DOHH2 (cell line): Measurements from ENCODE around the gene BSDC1.

Experiments
- H3F3A ChIP-seq: fragments of 200-600 bp; sonication (generic), shearing (Covaris generic); 2 replicates; pipeline ENCODE4 v1.6.0; 2016; ENCODE audit warnings: antibody characterized with exemption, mild to moderate bottlenecking; ENCODE audit not compliant: control insufficient read depth, insufficient read depth
- H3K27ac ChIP-seq: fragments of 200-600 bp; sonication (generic); 2 replicates; pipeline ENCODE4 v1.5.1; 2014; ENCODE audit warnings: low read depth, mild to moderate bottlenecking, low read length, moderate library complexity
- H3K27me3 ChIP-seq: fragments of 200-600 bp; sonication (generic); 2 replicates; pipeline ENCODE4 v1.6.1; 2014; ENCODE audit warnings: mild to moderate bottlenecking, low read length, mixed read lengths; ENCODE audit not compliant: control insufficient read depth
- H3K36me3 ChIP-seq: fragments of 200-600 bp; sonication (generic); 2 replicates; pipeline ENCODE4 v1.6.1; 2014; ENCODE audit warnings: mild to moderate bottlenecking, low read length, moderate library complexity, mixed read lengths; ENCODE audit not compliant: control insufficient read depth
- H3K4me1 ChIP-seq: fragments of 200-600 bp; sonication (generic); 2 replicates; pipeline ENCODE4 v1.6.1; 2014; ENCODE audit warnings: mild to moderate bottlenecking, low read length, mixed read lengths; ENCODE audit not compliant: control insufficient read depth
- H3K4me2 ChIP-seq: fragments of 200-600 bp; sonication (generic); 2 replicates; pipeline ENCODE4 v1.6.0; 2014; ENCODE audit warnings: mild to moderate bottlenecking, low read length, moderate library complexity
- H3K4me3 ChIP-seq: fragments of 200-600 bp; sonication (generic); 2 replicates; pipeline ENCODE4 v1.5.1; 2014; ENCODE audit warnings: mild to moderate bottlenecking, low read length, mixed read lengths
- H3K79me2 ChIP-seq: fragments of 200-600 bp; sonication (generic); 2 replicates; pipeline ENCODE4 v1.6.1; 2014; ENCODE audit warnings: mild to moderate bottlenecking, low read length, mixed read lengths; ENCODE audit not compliant: control insufficient read depth
- H3K9me2 ChIP-seq: fragments of 200-600 bp; sonication (generic); replicated peaks from 2 replicates; pipeline ENCODE4 v1.6.1; 2014; ENCODE audit warnings: mild to moderate bottlenecking, low read length, mixed read lengths; ENCODE audit not compliant: control insufficient read depth
- H3K9me3 ChIP-seq: fragments of 200-600 bp; sonication (generic); 2 replicates; pipeline ENCODE4 v1.6.1; 2014; ENCODE audit warnings: antibody characterized with exemption, low read length, mixed read lengths; ENCODE audit not compliant: control insufficient read depth, insufficient read depth
- H4K20me1 ChIP-seq: fragments of 200-600 bp; sonication (generic); 2 replicates; pipeline ENCODE4 v1.6.0; 2014; ENCODE audit warnings: low read depth, mild to moderate bottlenecking, antibody characterized with exemption, low read length, moderate library complexity; ENCODE audit not compliant: control insufficient read depth, insufficient read depth
- CTCF ChIP-seq: fragments of 200-600 bp; sonication (generic); IDR thresholded peaks from one replicate; pipeline ENCODE4 v1.5.1; 2014; ENCODE audit warnings: antibody characterized with exemption, mild to moderate bottlenecking, low read depth, low read length; ENCODE audit not compliant: poor library complexity, severe bottlenecking
- EZH2phosphoT487 ChIP-seq: fragments of 200-600 bp; sonication (generic); IDR thresholded peaks from 2 replicates; pipeline ENCODE4 v1.6.1; 2017; ENCODE audit warnings: borderline replicate concordance, mild to moderate bottlenecking, antibody characterized with exemption, low read length, moderate library complexity, mixed read lengths

The BSDC1 gene

DNA sequence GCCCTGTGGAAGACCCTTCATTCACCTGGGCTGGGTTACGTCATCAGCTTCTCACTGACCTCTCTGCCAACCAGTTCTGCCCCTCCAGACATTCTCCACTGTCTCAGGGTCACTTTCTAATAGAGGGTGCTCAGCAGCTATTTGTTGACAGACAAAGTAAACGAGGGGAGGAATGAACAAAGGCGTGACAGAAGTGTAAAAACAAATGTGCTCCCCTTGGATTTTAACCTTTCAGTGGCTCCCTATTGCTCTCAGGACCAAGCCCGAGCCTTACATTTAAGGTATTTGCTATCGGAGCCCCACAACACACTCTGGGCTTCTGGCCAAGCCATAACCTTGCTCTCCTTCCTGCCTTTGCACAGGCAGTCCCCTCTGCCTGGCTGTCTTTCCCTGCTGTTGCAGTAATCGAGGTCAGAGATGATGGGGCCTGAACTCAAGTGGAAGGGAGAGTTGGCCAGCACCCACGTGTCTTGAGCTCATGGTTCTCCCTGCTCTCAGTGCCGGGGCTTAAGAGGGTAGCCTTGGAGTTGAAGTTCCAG is 48.9 kb downstream of the BSDC1 start:
- Histone ChIP-seq H3K36me3 (no peaks in the 10 kb centered on the region), H3K4me3 (no peak overlapping the region), H3K79me2 (no peaks in the 10 kb centered on the region), H3K9me3 (no peaks in the 10 kb centered on the region), H3F3A (no peaks in the 10 kb centered on the region), H3K9me2 (no peaks in the 10 kb centered on the region), H3K27me3 (0 out of 2 replicates have a peak, but pooled peaks cover 4% of the 10 kb centered on the region), H3K4me2 (no peak overlapping the region), H4K20me1 (no peaks in the 10 kb centered on the region), H3K27ac (no peak overlapping the region), H3K4me1 (peaks cover 14% of the 10 kb centered on the region)
- TF ChIP-seq EZH2phosphoT487 (no peak), CTCF (no peak)

- H3K4me2 ChIP-seq = no peak overlapping the region
Observed at GRCh38 chr1:32342704-32343103, 51.5 kb downstream of the BSDC1 start.

DNA sequence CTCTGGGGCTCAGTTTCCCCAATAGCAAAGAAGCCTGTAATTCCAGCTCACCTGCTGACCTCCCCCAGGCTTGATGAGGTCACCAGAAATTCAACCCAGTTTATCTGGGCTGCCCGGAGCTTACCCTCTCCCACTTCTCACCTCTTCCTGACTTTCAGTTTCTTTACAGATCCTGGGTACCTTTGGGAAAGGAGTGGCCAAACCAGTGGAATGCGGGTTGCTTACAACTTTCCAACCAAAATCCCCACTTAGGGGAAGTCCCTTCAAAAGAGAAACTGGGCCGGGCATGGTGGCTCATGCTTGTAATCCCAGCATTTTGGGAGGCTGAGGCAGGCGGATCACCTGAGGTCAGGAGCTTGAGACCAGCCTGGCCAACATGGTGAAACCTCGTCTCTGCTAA is 52.3 kb downstream of the BSDC1 start:
- H3F3A ChIP-seq = peaks cover 6% of the 10 kb centered on the region; the same call in 1 of the 2 replicates
- H3K4me2 ChIP-seq = no peak overlapping the region
- H3K9me2 ChIP-seq = no peaks in the 10 kb centered on the region
- no peaks in the 10 kb centered on the region for H3K9me3 ChIP-seq
- H3K4me1 ChIP-seq = peaks cover 31% of the 10 kb centered on the region
- H4K20me1 ChIP-seq = no peaks in the 10 kb centered on the region
- H3K27ac ChIP-seq = no peak overlapping the region
- H3K79me2 ChIP-seq = no peaks in the 10 kb centered on the region
- H3K27me3 ChIP-seq = 0 out of 2 replicates have a peak, but pooled peaks cover 4% of the 10 kb centered on the region
- H3K36me3 ChIP-seq = no peaks in the 10 kb centered on the region
- TF ChIP-seq CTCF (no peak), EZH2phosphoT487 (no peak)
- H3K4me3 ChIP-seq = no peak overlapping the region

More at GRCh38 chr1:32342704-32343103, 51.5 kb downstream of the BSDC1 start:
- no peaks in the 10 kb centered on the region for H3K36me3 ChIP-seq
- peaks cover 24% of the 10 kb centered on the region for H3K4me1 ChIP-seq
- H3K9me3 ChIP-seq = no peaks in the 10 kb centered on the region
- H3K4me3 ChIP-seq = no peak overlapping the region
- TF ChIP-seq CTCF (no peak), EZH2phosphoT487 (no peak)
- H3F3A ChIP-seq = peaks cover 5% of the 10 kb centered on the region; the same call in 1 of the 2 replicates
- no peaks in the 10 kb centered on the region for H3K9me2 ChIP-seq
- H3K27me3 ChIP-seq = 0 out of 2 replicates have a peak, but pooled peaks cover 4% of the 10 kb centered on the region
- no peaks in the 10 kb centered on the region for H4K20me1 ChIP-seq
- H3K27ac ChIP-seq = no peak overlapping the region
- no peaks in the 10 kb centered on the region for H3K79me2 ChIP-seq
